ENCODE data around the gene CAPS. TPM values are rescaled to one million over a fixed set of nuclear protein-coding genes. Genes with fewer than 3 reads are reported as not detected.

CAPS gene
- total RNA-seq, 1 donor = 18.1 TPM

- Histone ChIP-seq H3K27me3 (ENCODE audit: insufficient read depth, low read length) (no peaks in the 10 kb centered on the region), H3K27ac (ENCODE audit: low read depth, low read length) (peak overlapping the region; percentile 84), H3K79me2 (ENCODE audit: insufficient read depth, low read length) (peaks cover 82% of the 10 kb centered on the region), H3K4me1 (ENCODE audit: insufficient read depth, low read length) (peaks cover 35% of the 10 kb centered on the region), H4K20me1 (ENCODE audit: insufficient read depth, low read length) (peaks cover 58% of the 10 kb centered on the region), H3K4me2 (ENCODE audit: insufficient read depth, low read length) (peak overlapping the region; percentile 70), H2AFZ (ENCODE audit: low read length) (peak overlapping the region; percentile 10), H3K4me3 (ENCODE audit: insufficient read depth, low read length) (peak overlapping the region; percentile 32), H3K36me3 (ENCODE audit: insufficient read depth, low read length) (peaks cover 15% of the 10 kb centered on the region), H3K9me3 (ENCODE audit: low read depth, low read length) (no peaks in the 10 kb centered on the region)
- no peak for TF ChIP-seq CTCF (IDR thresholded peaks at IDR 0.05; ENCODE audit: extremely low read depth, low read depth, low read length)
- peak; percentile 88 for DNase-seq (ENCODE audit: insufficient read length, low spot score, missing footprints)
Measured at GRCh38 chr19:5953680-5954213, 39.7 kb downstream of the CAPS start.

- H4K20me1 ChIP-seq (ENCODE audit: insufficient read depth, low read length) = peaks cover 62% of the 10 kb centered on the region
- TF ChIP-seq CTCF (IDR thresholded peaks at IDR 0.05; ENCODE audit: extremely low read depth, low read depth, low read length) = no peak
- no peak overlapping the region for H2AFZ ChIP-seq (ENCODE audit: low read length)
- peaks cover 15% of the 10 kb centered on the region for H3K36me3 ChIP-seq (ENCODE audit: insufficient read depth, low read length)
- peak overlapping the region; percentile 84 for H3K27ac ChIP-seq (ENCODE audit: low read depth, low read length)
- H3K4me2 ChIP-seq (ENCODE audit: insufficient read depth, low read length) = peak overlapping the region; percentile 70
- H3K79me2 ChIP-seq (ENCODE audit: insufficient read depth, low read length) = peaks cover 82% of the 10 kb centered on the region
- peaks cover 35% of the 10 kb centered on the region for H3K4me1 ChIP-seq (ENCODE audit: insufficient read depth, low read length)
- no peaks in the 10 kb centered on the region for H3K9me3 ChIP-seq (ENCODE audit: low read depth, low read length)
- peak; percentile 72 for DNase-seq (ENCODE audit: insufficient read length, low spot score, missing footprints)
- no peak overlapping the region for H3K4me3 ChIP-seq (ENCODE audit: insufficient read depth, low read length)
- H3K27me3 ChIP-seq (ENCODE audit: insufficient read depth, low read length) = no peaks in the 10 kb centered on the region
Measured at GRCh38 chr19:5954293-5954692, 40.2 kb downstream of the CAPS start.

GRCh38 chr19:5955636-5955935 is 41.5 kb downstream of the CAPS start:
- peak; percentile 81 for DNase-seq (ENCODE audit: insufficient read length, low spot score, missing footprints)
- peak overlapping the region; percentile 84 for H3K27ac ChIP-seq (ENCODE audit: low read depth, low read length)

GRCh38 chr19:5956323-5956722 is 42.3 kb downstream of the CAPS start:
- DNase-seq (ENCODE audit: insufficient read length, low spot score, missing footprints) = peak; percentile 31
- H3K27me3 ChIP-seq (ENCODE audit: insufficient read depth, low read length) = no peaks in the 10 kb centered on the region
- H3K4me3 ChIP-seq (ENCODE audit: insufficient read depth, low read length) = no peak overlapping the region
- H3K36me3 ChIP-seq (ENCODE audit: insufficient read depth, low read length) = peaks cover 5% of the 10 kb centered on the region
- H3K4me1 ChIP-seq (ENCODE audit: insufficient read depth, low read length) = peaks cover 35% of the 10 kb centered on the region
- H3K4me2 ChIP-seq (ENCODE audit: insufficient read depth, low read length) = no peak overlapping the region
- no peak for TF ChIP-seq CTCF (IDR thresholded peaks at IDR 0.05; ENCODE audit: extremely low read depth, low read depth, low read length)
- H3K79me2 ChIP-seq (ENCODE audit: insufficient read depth, low read length) = peaks cover 82% of the 10 kb centered on the region
- no peak overlapping the region for H3K27ac ChIP-seq (ENCODE audit: low read depth, low read length)
- no peaks in the 10 kb centered on the region for H3K9me3 ChIP-seq (ENCODE audit: low read depth, low read length)
- H2AFZ ChIP-seq (ENCODE audit: low read length) = no peak overlapping the region
- H4K20me1 ChIP-seq (ENCODE audit: insufficient read depth, low read length) = peaks cover 69% of the 10 kb centered on the region

More at GRCh38 chr19:5955636-5955935, 41.5 kb downstream of the CAPS start:
- Histone ChIP-seq H3K4me2 (ENCODE audit: insufficient read depth, low read length) (no peak overlapping the region), H4K20me1 (ENCODE audit: insufficient read depth, low read length) (peaks cover 64% of the 10 kb centered on the region), H3K27me3 (ENCODE audit: insufficient read depth, low read length) (no peaks in the 10 kb centered on the region), H3K36me3 (ENCODE audit: insufficient read depth, low read length) (peaks cover 7% of the 10 kb centered on the region), H3K79me2 (ENCODE audit: insufficient read depth, low read length) (peaks cover 82% of the 10 kb centered on the region), H3K4me3 (ENCODE audit: insufficient read depth, low read length) (no peak overlapping the region), H3K9me3 (ENCODE audit: low read depth, low read length) (no peaks in the 10 kb centered on the region), H2AFZ (ENCODE audit: low read length) (no peak overlapping the region), H3K4me1 (ENCODE audit: insufficient read depth, low read length) (peaks cover 35% of the 10 kb centered on the region)
- no peak for TF ChIP-seq CTCF (IDR thresholded peaks at IDR 0.05; ENCODE audit: extremely low read depth, low read depth, low read length)
